PC-3 (cell line): ENCODE results near the gene ZHX3.

Source experiments
- CTCF ChIP-seq: fragments of 300-600 bp; sonication (generic); conservative IDR thresholded peaks from 2 replicates; pipeline ENCODE4 v1.5.1; 2017; ENCODE audit warnings: antibody characterized with exemption, low read depth, mild to moderate bottlenecking, low read length
- EZH2 ChIP-seq: fragments of 300-600 bp; sonication (generic); IDR thresholded peaks from one replicate; pipeline ENCODE4 v1.6.1; 2017; ENCODE audit warnings: antibody characterized with exemption, mild to moderate bottlenecking, low read length; ENCODE audit not compliant: unreplicated experiment
- EZH2phosphoT487 ChIP-seq: fragments of 300-600 bp; sonication (generic); IDR thresholded peaks from 2 replicates; pipeline ENCODE4 v1.6.1; 2018; ENCODE audit warnings: mild to moderate bottlenecking, antibody characterized with exemption, low read length, borderline replicate concordance

GRCh38 chr20:41330343-41330720 lies 12.8 kb upstream of the ZHX3 start:
- TF ChIP-seq EZH2phosphoT487 = no peak
- TF ChIP-seq CTCF = no peak
- TF ChIP-seq EZH2 = no peak
